H1 (cell line): ENCODE measurements around the gene FNDC3A. TPM values are rescaled to one million over a fixed set of nuclear protein-coding genes. Genes with fewer than 3 reads are reported as not detected.

Source experiments
- ASH2L ChIP-seq: fragments of 200-600, 300-600 bp; sonication (generic); IDR thresholded peaks from one replicate; pipeline ENCODE4 v1.7.1; 2017; ENCODE audit warnings: low read length
- BACH1 ChIP-seq: IDR thresholded peaks from 2 replicates; pipeline ENCODE4 v1.6.1; 2012; ENCODE audit warnings: low read length, improper control_type of control experiment
- BCL11A ChIP-seq, 2 experiments: IDR thresholded peaks; one replicate each; pipeline ENCODE4 v1.6.1; 2011; ENCODE audit warnings: low read depth in 2 of 2, low read length in 2 of 2, mild to moderate bottlenecking in 2 of 2
- CTCF ChIP-seq, 3 experiments: IDR thresholded peaks; 1 replicate in 2 of 3; 2 replicates in 1 of 3; pipeline versions ENCODE4 v1.5.1 to v1.6.1; 2011; ENCODE audit warnings: low read length in 3 of 3, mild to moderate bottlenecking in 3 of 3, inconsistent platforms in 2 of 3, low read depth in 1 of 3, moderate library complexity in 1 of 3; ENCODE audit not compliant: insufficient read depth in 1 of 3; ENCODE audit errors: control extremely low read depth in 1 of 3
- E2F6 ChIP-seq: IDR thresholded peaks from 2 replicates; pipeline ENCODE4 v1.6.1; 2012; ENCODE audit warnings: inconsistent platforms
- PHF8 ChIP-seq: fragments of 200-600 bp; sonication (generic); conservative IDR thresholded peaks from 2 replicates; pipeline ENCODE4 v1.7.1; 2012; ENCODE audit warnings: low read depth, mild to moderate bottlenecking, inconsistent platforms, low read length, moderate library complexity
- SAP30 ChIP-seq: fragments of 300-600 bp; sonication (generic); IDR thresholded peaks from 2 replicates; pipeline ENCODE4 v1.7.1; 2012; ENCODE audit warnings: low read length, moderate library complexity, mild to moderate bottlenecking, inconsistent platforms; ENCODE audit not compliant: insufficient read depth, insufficient replicate concordance
- polyA plus RNA-seq, 7 experiments: library from polyadenylated mRNA; depleted of rRNA in 3 of 7; stranded (reverse) in 5 of 7; unstranded in 2 of 7; fragments of >200 nt in 5 of 7; fragments of 200-250 nt in 2 of 7; gene quantifications; 1 replicate in 5 of 7; 2 replicates in 1 of 7; 4 replicates in 1 of 7; pipeline versions ENCODE4 v1.2.1 to v1.2.3, GENCODE V29; 2011 to 2013; ENCODE audit warnings: missing spikeins in 2 of 7, mixed read lengths in 2 of 7
- total RNA-seq: library from RNA; stranded (reverse); fragmentation: NEBNext Ultra II Directional; extraction: Animal tissue kit (Norgen Biotek cat#: 25700); gene quantifications from 2 replicates; pipeline ENCODE4 v1.2.1, GENCODE V29; 2021

The FNDC3A gene
- total and polyA plus RNA-seq, 2 of the 8 experiments (the other 6 are each of a cell fraction or from before 2014, with no cell fraction given), result 14.6 to 26.0 TPM

GRCh38 chr13:48976576-48977285 is 1.0 kb downstream of the FNDC3A start (continued):
- TF ChIP-seq E2F6 (peak; percentile 34; the same call in 1 of the 2 replicates), BACH1 (no peak), SAP30 (peak; percentile 29), ASH2L (peak; percentile 77), BCL11A (IDR thresholded peaks at IDR 0.05; ENCODE audit: low read depth in 2 of 2, low read length in 2 of 2) (no peak), CTCF (IDR thresholded peaks at IDR 0.05; ENCODE audit: control extremely low read depth in 1 of 3, insufficient read depth in 1 of 3, low read depth in 1 of 3, low read length in 3 of 3) (no peak), PHF8 (0 out of 2 replicates have a peak, but pooled peaks have one; percentile 14)
